NK-92 (cell line): ENCODE measurements around the gene SF3A2.

Source experiments
- DNase-seq: peaks from one replicate; lab custom pipeline; 2025; ENCODE audit not compliant: unreplicated experiment; lab: John Stamatoyannopoulos, UW

The SF3A2 gene

DNA sequence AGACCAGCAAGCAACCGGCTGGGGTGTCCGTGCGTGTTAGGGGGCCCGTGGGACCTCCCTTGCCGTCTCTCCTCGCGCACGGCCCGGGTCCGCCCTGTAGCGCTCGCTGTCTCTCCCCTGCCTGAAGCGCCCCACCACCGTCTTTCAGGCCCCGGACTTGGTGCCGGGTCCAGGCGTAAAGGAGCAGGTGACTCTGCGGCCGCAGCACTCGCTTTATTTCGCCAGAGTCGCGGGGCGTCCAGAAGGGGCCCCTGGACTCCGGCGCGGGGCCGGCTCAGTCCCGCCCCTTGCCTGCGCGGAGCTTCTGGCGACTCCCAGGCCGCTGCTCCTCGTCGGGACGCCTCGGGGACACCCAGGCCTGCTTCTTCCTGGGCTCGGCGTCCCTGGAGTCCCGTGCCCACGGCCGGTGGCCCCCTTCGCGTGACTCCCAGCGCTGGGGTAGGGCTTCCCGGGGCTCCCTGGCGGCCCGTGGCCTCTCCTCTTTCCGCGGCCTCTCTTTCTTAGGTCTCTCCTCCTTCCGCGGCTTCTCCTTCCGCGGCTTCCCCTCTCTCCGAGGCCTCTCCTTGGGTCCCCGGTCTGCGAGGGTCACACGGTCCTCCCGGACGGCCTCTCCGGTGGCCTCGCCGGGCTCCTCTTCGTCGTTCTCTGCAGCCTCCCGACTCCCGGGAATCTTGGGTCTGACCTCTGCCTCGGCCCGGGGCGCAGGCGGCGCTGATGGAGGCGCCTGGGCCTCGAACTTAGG lies 15.6 kb downstream of the SF3A2 start:
- DNase-seq: no peak

DNA sequence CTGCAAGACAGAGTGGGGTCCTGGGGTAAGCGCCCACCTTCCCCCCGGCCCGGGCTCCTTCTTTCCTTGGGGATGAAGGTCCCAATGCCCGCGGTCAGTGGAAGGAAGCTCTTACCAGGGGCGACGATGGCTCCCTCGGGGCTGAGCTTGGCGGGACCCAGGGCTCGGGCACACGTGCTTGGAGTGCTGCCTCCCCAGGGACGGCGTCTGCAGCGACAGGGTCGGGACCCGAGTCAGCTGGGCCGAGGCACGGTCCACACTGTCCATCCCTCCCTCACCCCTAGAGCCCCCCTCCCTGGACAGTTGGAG lies 16.1 kb downstream of the SF3A2 start:
- no peak for DNase-seq

DNA sequence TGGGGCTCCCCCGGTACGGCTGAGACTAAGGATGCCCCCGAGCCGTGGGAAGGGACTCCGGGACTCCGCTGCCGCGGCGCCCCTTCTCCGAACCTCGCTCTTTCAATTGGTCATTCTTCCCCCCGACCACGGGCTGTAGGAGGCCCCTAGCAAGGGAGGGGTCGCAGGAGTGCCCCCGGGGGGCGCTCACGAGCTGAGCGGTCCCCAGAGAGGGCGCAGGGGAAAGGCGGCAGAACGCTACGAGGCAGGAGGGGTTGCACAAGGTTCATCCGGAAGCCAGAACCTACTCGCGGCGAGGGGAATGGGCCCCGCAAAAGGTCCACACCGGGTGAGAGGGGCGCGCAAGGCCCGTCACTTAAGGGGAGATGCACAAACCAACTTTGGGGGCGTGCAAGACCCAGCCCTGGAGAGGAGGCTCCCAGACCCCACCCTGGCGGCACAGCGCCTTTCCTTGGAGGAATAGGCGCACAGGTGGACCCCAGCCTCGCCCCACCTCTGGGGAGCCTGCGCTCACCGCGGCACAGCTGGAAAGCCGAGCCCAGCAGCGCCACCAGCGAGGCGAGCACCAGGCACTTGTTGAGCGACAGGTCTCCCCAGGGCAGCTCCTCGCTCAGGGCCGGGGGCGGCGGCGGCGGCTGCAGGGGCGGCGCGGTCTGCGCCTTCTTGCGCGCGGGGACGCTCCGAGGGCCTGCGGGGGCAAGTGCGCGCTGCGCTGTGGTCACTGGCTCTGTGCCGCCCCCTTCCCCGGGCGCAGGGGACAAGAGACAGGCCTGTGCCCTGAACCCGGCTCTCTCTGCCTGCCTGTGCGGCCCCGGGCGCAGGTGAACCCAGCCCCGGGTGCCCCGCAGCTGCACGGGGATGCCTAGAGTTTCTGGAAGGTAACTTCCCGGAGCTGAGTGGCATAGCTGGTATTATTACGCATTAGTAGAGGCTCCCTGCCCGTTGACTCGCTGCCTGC lies 16.8 kb downstream of the SF3A2 start:
- no peak for DNase-seq

DNA sequence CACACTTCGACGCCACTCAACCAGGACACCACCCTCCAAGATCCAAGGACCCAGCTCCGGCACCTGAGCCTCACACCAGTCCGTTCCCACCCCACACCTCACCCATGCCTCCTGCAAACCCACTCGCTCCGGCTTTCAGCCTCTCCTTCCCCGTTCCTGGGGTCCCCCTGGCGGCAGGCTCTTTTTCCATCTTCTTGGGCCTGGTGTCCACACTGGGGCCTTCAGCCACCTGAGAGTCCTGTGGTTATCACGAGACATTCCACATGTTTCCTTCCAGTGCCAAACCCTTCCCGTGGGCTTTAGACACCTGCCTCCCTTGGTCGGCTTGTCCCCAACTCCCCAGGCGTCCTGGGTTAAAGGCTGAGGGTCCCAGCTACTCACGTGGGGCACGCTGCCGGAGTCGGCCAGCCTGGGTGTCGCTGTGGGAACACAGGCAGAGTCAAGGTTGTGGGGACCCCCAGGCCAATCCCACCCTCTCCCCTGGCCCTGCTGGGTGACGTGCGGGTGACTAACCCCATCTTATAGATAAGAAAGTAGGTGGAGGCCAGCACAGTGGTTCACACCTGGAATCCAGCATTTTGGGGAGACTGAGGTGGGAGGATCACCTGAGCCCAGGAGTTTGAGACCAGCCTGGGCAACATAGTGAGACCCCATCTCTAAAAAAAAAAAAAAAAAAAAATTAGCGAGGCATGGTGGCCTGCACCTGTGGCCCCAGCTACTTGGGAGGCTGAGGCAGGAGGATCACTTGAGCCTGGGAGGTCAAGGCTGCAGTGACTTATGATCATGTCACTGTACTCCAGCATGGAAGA lies 17.6 kb downstream of the SF3A2 start:
- no peak for DNase-seq

DNA sequence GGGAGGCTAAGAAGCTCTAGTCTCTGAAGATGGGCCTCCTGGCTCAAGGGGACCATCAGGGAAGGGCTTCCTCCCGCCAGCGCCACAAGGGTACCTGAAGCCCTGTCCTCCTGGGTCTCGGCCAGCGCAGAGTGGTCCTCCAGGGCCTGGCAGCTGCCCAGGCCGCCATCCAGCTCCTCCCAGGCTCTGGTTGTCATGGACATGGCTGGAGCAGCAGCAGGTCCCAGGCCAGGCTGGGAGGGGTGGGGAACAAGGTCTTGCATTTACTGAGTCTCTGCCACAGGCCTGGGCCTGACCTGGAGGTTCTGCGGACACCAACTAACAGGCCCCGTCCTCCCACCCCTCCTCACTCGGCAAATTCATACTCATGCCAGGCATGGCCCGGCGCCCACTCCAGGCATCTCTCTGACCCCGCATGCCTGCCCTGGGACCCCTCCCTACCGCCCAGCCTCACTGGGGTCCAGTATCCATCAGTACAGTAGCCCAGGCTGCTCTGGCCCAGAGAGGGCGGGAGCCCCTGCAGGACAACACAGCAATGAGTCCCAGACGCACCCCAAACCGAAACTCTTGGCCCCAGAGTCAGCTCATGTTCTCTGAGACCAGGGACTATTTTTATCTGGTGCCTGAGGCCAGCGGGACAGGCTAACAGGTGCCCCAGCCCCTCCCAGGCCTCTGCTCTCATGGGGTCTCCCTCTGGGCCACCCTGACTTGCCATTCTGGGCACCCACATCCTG lies 18.7 kb downstream of the SF3A2 start:
- DNase-seq: no peak

DNA sequence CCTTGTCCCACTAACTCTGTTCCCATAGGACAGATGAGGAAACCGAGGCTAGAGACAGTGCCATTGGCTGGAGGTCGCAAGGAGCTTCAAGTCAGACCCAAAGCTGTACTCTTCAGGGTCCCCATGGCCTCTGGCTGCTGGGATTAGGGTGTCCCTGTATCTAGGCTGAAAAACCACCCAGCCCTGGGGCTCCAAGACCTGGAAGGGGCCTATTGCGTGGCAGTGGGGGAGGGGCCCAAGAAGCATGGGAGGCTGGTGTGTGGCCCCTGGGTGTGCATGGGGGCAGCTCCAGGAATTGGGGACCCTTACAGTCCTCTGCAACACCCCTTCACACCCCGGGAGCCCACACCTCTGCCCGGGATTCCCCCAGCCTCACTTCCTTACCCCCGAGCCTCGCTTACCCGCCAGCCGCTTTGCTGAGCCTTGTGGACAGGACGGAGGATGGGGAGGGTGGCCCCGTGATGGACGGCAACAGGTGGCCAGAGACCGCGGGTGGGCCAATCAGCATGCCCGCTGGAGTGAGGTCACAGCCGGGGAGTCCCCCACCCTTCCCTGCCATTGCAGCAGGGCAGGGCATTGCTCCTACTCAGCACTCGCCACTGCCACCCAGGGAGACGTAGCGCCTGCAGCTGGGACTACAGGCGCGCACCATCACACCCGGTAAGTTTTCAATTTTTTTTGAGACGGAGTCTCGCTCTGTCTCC lies 19.5 kb downstream of the SF3A2 start, which contains the start of gene JSRP1:
Gene JSRP1 (minus strand): TSS at position 436 of the 704 bp plus-strand sequence. CDS start 1,103 bp downstream, outside the sequence.
- no peak for DNase-seq

DNA sequence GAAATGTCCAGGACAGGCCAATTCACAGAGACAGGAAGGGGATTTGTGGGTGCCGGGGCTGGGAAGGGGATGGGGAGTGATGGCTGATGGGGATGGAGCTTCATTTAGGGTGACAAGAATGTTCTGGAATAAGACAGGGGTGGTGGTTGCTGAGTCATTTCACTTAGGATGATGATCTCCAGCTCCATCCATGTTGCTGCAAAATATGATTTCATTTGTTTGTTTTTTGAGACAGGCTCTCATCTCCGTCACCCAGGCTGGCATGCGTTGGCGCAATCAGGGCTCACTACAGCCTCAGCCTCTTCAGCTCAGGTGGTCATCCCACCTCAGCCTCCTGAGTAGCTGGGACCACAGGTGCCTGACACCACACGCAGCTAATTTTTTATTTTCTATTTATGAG lies 22.7 kb downstream of the SF3A2 start:
- DNase-seq: no peak

DNA sequence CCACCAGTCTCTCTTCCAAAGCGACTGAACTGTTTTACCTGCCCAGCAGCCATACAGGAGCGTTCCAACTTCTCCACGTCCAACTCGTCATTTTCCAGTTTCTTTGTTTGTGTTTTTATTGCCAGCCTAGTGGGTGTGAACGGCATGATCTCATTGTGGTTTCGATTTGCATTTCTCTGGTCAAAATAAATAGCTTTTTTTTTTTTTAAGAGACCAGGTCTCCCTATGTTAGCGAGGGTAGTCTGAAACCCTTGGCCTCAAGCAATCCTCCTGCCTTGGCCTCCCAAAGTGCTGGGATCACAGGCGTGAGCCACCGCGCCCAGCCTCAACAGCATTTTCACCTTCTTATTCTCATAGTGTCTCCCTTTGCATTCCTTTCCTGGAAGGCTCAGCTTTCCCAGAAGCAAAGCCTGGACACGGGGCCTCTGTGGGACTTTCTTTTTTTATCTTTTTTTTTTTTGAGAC lies 23.7 kb downstream of the SF3A2 start:
- DNase-seq: no peak

DNA sequence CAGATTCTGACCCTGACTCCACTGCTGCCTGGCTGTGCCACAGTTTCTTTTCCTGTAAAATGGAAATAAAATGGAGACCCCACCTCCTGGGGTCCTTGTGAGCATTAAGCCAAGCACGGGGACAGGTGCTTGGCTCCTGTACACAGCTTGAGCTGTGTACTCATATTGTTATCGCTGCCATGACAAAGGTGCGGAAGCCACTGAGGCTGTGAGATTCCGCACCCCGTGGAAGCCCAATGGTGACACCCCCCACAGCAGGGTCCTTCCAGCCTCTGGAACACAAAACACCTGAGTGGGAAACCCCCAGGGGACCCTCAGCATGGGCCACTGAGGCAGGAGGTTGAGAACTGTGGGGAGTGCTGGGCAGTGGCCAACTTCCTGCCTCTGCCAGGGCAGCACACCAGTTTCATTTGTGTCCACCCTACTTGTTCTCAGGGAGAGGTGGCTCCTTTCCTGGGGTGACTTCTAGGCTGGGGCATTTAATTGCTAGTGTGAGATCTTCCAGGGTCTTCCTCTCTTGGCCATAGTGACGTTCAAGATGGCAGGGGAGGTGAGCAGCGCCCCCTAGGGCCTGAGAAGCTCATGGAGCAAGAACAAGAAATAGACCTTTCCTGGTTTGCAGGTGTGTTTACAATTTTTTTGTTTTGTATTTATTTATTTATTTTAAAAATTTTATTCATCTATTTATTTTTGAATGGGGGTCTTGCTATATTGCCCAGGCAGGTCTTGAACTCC lies 25.0 kb downstream of the SF3A2 start:
- DNase-seq: no peak

DNA sequence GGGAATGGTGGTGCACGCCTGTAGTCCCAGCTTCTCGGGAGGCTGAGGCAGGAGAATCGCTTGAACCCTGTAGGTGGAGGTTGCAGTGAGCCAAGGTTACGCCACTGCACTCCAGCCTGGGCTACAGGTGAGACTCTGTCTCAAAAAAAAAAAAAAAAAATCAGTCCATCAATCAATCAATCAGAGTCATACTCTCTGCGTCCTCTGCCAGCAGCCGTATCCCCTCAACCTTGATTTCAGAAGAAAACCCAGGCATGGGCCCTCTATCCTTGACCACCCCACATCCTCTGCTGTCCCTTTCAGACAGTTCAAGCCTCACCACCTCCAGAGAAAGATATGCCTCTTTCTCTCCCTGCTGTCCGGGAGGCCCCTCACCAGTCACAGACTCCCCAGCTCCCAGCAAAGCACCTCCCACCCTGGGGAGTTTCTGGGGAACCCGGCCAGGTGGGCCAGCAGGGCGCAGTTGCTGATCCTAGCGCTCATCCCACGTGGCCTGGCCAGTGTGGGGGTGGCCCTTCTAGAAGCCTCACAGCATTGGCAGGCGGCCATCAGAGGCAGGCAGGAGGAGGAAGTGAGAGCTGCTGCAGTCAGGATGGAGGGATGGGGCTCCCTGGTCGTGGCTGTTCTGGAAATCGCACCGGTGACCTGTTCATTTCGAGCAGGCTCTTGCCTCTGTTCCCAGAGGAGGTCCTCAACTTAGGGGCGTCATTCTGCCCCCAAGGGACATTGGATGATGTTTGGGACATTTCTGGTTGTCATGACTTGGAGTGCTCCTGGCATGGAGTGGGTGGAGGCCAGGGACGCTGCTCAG lies 29.8 kb downstream of the SF3A2 start:
- DNase-seq: no peak

DNA sequence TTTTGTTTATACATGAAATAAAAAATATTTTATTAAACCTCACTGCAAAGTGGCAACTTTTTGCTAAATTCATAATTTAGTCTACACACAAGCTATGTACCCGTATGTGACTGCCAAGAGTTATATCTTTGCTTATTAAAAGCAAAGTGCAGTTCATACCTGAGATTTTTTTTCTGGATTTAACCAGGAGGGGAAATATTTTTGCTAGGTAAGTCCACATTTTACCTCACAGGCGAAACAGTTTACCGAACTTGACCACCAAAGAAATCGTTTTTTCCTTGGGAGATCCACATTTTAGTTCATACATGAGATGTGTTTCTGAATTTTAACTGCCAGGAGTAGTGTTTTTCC lies 31.8 kb downstream of the SF3A2 start:
- DNase-seq: no peak

DNA sequence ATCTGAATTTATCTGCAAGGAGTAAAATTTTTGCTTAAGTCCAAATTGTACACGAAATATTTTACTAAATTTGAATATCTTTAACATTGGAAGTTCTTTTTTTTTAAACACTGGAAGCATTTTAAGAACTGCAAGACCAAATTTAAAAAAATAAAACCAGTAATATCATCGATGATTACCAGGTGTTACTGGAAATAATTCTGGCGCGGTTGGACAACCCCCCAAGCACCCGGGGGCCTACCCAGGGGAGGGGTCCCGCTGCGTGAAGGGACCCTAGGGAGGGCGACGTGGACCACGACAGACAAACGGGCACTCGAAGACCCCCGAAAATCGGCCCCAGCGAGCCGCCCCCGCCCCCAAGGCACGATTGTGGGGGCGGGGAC lies 32.2 kb downstream of the SF3A2 start:
- no peak for DNase-seq

DNA sequence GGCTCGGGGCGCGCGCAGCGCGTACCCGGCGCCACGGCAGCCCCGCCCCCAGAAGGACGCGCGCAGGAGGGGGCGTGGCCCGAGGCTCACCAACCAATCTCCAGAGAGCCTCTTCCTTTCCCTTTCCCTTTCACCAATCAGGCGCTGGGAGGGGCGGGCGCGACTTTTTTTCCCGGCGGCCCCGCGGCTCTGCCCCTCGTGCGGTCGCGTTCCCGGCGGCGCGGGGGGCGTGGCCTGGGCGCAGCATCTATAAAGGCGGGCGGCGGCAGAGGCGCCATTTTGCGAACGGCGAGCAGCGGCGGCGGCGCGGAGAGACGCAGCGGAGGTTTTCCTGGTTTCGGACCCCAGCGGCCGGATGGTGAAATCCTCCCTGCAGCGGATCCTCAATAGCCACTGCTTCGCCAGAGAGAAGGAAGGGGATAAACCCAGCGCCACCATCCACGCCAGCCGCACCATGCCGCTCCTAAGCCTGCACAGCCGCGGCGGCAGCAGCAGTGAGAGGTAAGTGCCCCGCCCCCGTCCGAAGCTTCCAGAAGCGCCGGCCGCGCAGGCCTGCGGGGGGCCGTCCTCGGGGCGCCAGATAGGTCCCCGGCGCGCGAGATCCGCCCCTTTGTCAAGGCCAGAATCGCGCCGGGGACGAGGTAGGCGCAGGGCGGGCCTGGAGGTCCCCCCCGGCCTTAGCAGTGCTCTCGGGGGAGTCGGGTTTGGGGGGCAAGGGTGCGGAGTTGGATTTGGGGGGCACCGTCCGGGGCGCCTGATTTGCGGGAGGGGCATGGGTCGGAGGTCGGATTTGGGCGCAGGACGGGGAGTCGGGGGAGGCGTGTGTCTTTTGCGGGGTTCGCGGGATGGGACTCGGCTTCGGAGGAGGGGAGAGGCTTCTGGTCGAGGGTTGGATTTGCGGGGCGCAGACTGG lies 32.9 kb downstream of the SF3A2 start:
- DNase-seq: peak; percentile 76

DNA sequence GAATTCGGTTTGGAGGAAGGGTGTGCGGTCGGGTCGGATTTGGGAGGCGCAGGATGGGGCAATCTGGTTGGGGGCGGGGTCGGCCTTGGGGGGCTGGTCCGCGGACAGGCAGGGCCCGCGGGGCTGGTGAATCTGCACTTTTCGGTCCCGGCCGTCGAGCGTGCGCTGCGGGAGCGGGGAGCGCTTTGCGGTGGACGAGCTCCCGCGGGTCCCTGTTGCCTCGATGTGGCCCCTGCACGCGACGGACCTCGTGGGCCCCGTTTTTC lies 33.5 kb downstream of the SF3A2 start:
- DNase-seq: no peak

DNA sequence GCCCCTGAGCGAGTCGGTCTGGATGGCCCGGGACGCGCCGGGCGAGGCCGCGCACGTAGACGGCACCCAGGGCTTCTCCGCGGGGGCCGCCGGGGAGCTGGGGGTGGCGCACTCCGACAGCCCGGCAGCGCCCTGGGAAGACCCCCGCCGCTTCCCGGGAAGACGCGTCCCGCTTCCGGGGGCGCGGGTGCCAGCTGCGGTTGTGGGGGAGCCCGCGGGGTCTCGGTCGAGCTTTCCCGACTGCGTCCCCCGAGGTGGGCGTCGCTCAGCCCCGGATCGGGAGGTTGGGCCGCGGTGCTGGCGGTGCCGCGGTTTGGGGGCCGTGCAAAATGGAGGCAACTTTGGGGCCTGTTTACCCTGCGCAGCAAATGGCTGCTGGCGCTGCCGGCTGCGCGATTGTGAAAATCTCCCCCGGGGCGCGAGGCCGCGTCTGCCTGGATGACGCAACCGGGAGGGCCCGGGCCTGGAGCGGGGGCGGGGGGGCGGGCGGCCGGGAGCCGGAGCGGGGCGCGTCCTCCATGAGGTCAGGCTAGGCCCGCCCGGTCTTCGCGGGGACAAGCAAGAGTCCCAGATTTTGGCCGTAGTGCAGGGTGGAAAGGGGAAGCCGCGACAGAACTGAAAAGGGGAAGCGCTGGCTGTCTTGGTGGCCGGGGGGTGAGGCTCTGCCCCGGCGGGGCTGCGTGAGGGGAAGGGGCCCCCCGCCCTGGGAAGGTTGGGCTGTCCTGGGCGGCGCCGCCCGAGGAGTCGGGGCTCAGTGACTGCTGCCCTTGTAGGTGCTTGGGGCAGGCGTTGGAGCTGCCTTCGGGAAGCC lies 34.0 kb downstream of the SF3A2 start:
- DNase-seq: no peak

DNA sequence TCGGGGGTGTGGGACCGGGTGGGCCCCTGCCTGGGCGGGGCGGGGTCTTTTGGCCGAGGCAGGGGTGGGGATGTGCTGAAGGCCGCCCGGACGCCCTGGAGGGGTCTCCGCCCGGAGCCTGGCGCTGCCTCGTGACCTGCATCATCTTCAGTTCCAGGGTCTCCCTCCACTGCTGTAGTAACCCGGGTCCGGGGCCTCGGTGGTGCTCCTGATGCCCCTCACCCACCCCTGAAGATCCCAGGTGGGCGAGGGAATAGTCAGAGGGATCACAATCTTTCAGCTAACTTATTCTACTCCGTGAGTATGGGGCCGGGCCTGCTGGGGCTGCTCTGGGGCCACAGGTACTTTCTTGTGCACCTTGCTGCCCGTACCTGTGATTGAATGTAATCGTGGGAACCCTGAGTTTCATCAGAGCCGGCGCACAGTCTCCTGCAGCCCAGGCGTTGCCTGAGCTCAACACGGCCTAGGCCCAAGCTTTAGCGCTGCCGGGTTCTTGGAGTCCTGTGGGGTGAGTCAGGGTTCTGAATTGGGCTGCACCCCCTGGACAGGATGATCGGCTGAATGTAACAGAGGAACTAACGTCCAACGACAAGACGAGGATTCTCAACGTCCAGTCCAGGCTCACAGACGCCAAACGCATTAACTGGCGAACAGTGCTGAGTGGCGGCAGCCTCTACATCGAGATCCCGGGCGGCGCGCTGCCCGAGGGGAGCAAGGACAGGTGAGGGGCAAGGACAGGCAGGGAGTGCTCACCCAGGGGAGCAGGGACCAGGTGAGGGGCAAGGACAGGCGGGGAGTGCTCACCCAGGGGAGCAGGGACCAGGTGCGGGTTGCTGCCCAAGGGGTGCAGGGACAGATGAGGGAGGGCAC lies 34.8 kb downstream of the SF3A2 start:
- no peak for DNase-seq
